HG03139 (cell line): ENCODE data around the gene ACKR1.

Experiments
- ATAC-seq: cut with Tn5 transposase; IDR thresholded peaks from one replicate; pipeline ENCODE4 v1.9.1; 2021; ENCODE audit not compliant: unreplicated experiment

The ACKR1 gene

DNA sequence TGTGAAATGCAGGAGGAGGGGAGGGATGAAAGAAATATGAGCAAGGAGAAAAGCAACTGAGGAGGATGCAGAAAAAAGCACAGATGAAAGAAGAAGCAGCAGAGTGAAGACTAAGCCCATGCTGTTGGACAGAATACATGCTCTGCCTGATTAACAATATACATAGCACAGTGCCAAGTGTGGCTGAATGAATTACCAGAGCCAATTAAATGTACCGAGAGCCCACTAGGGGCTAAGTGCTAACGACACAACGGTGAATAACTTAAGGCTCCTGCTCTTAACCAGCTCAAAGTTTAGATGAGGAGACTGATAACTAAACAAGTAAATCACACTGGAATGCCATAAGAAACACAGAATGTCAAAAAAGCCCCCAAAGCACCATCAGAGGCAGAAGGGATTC, 17.6 kb upstream of the ACKR1 start:
- no peak for ATAC-seq

DNA sequence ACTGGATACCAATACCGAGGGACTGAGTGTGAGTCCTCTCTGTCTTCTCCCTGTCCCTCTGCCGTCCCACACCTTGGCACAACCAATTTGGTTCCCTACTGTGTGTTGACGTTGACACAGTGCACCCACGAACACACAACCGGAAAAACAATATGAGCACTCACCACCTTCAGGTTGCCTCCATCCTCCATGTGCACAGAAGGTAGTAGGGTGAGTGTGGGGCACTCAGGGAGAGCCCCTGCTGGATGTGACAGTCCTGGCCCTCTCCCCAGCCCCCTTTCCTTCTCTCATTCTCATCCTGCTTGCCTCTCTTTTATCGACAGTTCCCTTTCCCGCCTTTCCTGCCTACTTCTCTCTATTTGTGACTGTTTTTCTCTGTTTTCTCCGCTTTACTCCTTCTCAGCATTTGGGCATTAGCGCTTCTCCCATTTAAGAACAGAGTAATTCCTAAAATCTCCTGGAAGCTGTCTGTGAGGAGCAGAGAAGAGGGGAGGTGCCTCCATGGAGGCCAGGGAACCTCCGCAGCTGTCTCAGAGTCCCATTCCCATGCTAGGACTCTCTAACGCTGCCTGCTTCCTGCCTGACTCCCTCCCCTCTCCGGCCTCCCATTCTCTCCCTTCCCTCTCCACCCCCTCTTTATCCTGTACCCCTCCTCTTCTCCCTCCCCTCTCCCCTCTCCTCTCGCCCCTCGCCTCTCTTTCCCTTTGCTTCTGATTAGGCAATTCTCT, 16.9 kb upstream of the ACKR1 start:
- ATAC-seq, result no peak

DNA sequence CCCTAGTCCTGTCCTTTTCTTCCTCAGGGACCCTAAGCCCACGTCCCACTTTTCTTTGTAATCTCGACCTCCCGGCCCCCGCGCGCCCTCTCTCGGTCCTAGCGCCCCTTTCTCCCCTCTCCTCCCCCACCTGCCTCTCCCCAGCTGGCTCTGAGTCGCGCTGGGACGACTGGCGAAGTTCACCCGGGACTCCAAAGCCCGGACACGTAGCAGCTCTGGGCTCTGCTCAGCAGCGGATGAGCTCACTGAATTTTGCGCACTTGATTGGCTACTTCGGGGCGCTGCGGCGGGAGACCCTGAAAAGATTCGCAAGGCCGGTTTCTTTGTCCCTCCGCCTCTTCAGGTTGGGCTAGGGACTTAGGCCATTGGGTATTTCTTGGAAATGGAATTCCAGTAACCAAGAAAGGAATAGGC, 16.3 kb upstream of the ACKR1 start:
- peak; percentile 89 for ATAC-seq

DNA sequence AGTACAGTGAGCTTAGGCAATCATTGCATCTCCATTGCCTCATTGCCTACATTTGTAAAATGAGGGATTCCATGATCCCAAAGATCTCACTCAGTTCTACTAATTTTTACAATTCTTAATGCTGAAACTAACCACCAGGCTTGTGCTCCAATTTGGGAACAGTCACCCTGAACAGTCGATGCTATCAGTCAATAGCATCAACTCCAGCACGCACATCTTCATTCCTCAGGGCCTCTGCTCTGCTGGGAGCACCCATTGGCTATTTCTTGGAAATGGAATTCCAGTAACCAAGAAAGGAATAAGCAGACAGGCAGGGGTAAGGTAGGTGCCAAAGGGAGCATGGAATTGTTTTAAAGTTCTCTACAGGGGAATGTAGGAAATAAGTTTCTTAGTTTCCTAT, 14.2 kb upstream of the ACKR1 start:
- ATAC-seq, result no peak

DNA sequence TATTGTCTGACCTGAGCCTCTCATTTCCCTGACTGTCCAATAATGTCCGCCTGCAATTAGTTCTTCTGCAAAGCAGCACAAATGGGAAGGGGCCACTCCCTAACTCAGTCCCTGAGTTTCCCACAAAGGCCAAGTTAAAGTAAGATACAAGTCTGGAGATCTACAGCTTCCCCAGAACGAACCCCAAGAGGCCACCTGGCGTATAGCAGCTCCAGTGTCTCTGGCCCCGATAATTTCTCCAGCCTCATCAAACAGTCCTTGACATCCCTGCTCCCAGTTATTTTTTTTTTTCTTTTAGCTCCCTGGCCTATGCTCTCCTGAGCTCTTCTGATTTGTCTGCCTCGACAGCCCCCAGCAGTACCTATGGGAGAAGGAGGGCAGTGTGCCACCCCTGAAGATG, 8.1 kb upstream of the ACKR1 start:
- no peak for ATAC-seq

DNA sequence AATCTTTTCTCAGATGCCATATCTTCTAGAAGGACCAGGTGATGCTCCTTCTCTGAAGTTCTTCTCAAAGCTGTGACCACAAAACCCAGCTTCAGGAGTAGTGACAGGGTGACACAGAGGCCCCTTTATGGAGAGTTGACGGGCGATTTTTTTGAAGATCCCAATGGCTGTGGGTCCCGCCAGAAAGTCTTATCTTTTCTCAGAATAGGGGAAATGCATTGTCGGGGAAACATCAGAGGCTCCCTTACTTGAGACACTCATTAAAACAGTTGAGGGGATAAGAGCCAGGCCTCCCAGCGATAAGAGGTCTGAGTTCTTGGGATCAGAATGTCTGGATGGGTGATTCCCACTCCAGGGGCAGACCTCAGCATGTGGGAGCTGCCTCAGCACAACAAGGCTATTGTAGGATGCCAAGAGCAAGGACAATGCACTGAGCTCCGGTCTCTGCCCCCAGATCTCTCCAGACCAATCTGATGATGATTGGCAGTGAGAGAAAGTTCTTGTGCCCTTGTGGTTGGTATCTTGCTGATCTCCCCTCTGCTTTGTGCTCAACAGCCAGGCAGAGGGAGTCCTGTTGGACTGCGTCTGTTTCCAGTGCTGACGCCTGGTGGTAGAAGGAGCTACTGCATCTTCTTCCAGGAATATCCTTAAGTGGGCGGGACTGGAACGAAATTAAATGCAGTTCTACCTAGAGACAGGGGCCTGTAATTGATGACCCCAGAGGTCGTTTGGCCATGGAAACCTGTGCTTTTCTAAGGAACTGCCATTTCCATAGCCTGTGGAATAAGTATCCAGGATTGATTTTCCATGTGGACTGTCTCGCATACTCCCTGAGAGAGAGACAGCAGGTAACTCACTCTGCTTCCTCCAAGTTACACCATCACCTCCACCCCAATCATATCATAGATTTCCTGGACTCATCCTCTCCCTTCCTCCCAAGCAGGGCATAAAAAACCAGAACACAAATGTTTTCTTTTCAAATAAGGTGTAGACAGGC, 6.8 kb upstream of the ACKR1 start:
- ATAC-seq, result peak; percentile 94

DNA sequence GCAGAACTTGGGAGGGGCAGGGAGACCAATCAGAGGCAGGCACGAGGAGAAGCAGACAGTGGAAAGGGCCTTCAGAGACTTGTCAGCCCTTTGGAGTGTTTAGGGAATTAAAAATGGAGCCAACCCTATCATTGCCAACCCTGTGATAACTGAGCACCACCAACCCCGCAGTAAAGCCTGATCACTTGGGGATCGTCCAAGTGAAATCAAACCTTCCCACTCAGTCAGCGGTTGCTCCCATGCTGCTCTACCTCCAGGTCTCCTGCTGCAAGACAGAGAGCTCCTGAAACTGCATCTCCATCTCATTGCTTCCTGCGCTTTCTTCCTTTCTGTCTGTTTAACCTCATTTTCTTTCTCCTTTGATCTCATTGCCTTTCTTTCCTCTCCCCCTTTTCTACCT, 4.8 kb upstream of the ACKR1 start:
- no peak for ATAC-seq

DNA sequence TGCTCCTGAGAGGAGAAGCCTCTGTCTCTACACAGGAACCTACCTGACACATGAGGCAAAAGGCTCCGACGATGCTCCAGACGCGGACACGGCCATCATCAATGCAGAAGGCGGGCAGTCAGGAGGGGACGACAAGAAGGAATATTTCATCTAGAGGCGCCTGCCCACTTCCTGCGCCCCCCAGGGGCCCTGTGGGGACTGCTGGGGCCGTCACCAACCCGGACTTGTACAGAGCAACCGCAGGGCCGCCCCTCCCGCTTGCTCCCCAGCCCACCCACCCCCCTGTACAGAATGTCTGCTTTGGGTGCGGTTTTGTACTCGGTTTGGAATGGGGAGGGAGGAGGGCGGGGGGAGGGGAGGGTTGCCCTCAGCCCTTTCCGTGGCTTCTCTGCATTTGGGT, 3.9 kb upstream of the ACKR1 start:
- ATAC-seq, result no peak

DNA sequence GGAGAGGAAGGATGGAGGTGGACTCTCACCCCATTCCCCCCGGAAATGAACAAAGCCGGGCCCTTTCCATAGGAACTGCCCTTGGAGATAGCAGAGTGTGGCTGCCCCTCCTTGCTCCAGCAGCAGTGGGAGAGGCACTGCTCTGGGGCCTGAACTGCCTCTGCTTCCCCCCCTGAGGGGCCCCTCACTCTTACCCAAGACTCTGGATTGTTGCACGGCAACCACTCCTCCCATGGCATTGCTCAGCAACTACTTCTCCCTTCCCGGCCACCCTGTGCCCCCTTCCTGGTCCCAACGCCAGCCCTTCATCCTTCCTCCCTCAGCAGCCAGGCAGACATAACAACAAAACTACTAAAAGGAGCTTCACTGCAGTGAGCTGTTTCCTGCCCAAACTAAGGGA, 3.0 kb upstream of the ACKR1 start:
- no peak for ATAC-seq

DNA sequence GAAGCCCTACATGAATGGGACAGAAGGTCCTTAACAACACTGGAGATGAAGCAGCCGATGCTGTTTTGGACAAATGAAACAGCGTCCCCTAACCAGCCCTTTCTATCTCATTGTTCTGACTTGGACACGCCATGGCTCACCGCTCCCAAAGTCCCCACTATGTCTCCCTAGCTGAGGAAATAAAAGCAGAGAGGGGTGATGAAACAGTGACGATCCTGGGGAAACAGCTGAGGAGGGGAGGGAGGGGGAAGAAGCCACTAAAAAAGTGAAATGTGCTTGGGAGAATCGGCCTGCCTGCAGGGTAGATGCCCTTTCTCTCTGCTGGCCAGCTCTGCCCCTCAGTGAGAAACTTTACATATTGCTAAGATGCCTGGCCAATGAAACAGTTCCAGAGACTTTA, 1.1 kb upstream of the ACKR1 start:
- no peak for ATAC-seq

DNA sequence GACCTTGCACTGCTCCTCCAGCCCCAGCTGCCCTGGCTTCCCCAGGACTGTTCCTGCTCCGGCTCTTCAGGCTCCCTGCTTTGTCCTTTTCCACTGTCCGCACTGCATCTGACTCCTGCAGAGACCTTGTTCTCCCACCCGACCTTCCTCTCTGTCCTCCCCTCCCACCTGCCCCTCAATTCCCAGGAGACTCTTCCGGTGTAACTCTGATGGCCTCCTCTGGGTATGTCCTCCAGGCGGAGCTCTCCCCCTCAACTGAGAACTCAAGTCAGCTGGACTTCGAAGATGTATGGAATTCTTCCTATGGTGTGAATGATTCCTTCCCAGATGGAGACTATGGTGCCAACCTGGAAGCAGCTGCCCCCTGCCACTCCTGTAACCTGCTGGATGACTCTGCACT, 550 bp downstream of the ACKR1 start:
- no peak for ATAC-seq

DNA sequence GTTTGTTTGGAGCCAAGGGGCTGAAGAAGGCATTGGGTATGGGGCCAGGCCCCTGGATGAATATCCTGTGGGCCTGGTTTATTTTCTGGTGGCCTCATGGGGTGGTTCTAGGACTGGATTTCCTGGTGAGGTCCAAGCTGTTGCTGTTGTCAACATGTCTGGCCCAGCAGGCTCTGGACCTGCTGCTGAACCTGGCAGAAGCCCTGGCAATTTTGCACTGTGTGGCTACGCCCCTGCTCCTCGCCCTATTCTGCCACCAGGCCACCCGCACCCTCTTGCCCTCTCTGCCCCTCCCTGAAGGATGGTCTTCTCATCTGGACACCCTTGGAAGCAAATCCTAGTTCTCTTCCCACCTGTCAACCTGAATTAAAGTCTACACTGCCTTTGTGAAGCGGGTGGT, 1.4 kb downstream of the ACKR1 start:
- no peak for ATAC-seq

DNA sequence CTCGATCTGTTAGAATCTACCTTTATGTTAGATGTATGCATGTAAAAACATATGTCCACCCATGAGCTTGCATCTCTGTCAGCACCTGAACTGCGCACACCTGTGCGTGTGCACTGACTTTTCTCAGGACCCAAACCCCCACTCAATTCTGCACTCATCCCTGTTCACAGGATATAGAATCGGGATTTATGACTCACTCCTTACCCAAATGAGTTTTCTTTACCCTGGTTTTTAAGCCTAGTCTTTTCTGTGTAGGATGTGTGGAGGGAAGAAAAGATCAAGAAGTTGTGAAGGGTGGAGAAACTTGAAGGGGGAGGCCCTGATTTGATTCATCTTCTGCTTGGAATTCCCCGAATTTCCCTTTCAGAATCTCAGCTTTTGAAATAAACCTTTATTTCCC, 2.4 kb downstream of the ACKR1 start:
- ATAC-seq, result no peak

DNA sequence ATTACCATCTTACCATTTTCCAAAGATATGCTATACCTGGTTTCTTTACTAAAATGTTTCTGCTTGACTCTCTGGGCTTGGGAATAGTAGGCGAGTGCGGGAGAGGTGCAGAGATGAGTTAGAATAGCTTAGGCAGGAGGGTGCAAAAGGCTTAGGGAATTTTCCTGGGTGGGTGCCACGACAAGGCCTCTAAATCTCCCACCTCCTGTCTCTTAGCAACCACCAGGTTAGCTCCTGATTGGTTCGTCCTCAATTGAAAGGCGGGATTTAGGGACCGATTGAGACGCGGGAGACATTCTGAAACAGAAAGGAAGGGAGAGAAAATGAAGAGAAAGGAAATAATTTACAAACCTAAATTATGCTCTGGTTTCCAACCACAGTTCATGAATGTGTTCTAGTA, 3.1 kb downstream of the ACKR1 start:
- no peak for ATAC-seq

DNA sequence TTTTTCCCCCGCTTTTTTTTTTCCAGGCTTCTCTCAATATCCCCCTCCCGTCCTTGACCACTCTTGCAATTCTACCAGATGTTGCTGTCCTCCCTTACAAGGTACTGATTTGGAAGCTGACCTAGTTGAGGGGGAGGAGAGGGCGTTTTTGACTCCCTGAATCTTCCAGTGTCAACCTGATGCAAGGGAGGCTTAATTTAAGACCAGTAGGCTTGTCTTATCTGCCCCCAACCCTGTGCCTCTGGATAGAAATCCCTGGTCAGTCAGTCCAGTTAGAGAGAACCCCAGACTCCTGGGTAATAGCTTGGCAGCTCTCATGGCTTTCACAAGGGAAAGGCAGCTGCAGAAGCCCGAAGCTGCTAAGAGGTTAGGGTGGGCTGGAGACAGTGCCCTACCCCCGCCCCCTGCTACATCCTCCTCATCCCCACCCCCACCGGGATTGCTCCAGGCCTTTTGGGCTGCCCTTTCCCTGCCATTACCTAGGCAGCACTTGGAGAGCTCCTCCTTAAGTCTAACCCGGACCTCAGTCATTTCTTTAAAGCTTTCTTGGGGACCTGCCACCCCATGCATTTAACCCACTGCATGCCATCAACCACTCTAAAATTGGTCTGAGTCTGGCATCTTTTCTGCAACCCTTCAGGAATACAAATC, 3.6 kb downstream of the ACKR1 start:
- no peak for ATAC-seq

DNA sequence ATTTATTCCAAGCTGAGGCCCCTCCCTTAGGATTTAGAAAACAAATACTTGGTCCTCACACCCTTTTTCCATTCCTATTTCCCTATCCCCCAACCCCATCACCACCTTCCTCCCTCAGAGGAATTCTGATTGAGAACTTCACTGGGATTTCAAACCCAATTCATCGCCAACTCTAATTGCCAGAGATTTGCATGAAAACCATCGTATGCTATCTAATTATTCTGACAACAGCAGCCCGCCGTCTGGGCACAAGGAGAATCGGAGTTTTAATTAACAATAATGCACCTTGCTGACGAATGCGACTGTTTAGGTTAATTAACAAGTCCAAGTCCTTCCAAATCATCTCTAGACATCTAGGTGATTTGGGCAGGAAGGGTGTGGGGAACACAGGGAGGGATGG, 4.4 kb downstream of the ACKR1 start:
- no peak for ATAC-seq

DNA sequence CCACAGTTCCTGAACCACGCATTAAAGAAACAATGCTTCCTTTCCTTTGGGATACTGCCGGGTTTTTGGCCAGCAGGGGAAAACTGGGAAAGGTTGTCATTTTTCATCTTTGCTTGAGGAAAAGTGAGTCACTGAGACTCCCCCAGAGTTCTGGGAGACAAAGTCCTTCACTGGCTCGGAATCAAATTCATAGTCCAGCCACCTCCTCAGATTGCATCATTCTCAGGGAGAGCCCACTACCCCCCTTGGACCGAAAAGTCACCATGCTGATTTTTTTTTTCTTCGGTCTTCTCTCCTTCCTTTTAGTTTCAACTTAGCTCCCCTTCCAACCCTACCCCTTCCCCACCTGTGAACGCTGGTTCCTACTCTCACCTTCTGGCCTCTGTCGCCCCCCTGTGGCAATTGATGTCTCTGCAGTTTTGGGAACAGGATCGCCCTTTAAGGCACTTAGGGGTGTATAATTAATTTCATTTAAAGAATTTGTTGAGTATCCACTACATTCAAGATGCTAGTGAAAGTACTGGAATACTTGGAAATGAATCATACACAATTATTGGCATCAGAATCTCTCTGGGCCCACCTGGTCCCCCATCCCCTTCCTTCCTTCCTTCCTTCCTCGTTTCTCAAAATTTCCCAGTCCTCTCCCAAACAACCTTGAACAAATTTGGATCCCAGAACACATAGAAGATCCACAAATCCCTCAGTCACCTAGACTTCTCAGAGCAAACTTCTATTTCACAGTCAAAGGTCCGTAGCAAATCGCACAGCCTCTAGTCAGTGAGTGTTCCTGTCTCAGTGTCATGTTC, 6.9 kb downstream of the ACKR1 start:
- no peak for ATAC-seq

DNA sequence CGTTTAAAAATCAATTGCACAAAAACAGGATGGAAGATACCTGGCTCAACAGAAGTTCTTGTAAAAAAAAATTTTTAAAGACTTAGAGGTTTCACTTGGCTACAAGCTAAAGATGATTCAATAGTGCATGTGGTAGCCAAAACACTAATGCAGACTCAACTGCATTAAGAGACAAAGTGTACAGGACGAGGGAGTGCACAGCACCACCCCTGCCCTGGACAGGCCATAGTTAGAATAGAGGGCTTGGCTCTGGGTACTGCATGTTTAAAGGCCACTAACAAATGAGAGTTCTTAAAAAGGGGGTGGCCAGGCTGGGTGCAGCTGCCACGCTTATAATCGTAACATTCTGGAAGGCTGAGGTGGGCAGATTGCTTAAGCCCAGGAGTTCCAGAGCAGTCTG, 7.9 kb downstream of the ACKR1 start:
- no peak for ATAC-seq

DNA sequence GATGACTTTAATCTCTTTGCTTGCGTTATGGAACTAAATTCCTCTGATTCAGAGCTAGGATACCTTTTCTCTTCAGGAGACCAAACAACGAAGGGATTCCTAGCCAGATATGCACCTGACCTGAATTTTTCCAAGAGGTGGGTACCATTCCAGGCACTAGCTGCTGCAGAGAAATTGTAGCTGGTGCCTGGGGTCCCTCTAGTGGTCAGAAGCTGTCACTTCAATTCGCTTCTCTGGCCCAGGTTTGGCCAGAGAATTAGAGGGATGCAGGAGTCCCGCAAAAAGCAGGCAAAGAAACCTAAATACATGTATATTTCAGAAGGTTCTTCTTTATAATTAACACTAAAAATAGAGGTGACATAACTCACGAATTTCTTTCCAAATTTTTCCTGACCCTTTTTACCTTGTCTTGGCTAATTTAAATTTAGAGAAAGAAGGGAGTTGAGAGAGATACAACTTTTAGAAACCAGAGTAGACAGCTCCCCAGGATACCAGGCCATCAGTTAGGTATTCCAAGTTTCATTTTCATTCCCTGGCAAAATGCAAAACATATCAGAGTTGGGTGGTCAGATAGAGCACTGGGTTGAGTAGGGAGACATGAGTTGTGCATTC, 9.6 kb downstream of the ACKR1 start:
- ATAC-seq, result no peak
